HG02678 (cell line): Measurements from ENCODE around the gene PDE9A.

Experiments
- ATAC-seq: cut with Tn5 transposase; IDR thresholded peaks from one replicate; pipeline ENCODE4 v1.9.1; 2021; ENCODE audit warnings: mild to moderate bottlenecking, moderate library complexity; ENCODE audit not compliant: unreplicated experiment

Gene PDE9A

GRCh38 chr21:42767561-42767835 lies 114.1 kb downstream of the PDE9A start:
- no peak for ATAC-seq

GRCh38 chr21:42768324-42769121 lies 115.1 kb downstream of the PDE9A start:
- ATAC-seq: no peak

GRCh38 chr21:42769183-42769819 lies 115.9 kb downstream of the PDE9A start:
- no peak for ATAC-seq

- no peak for ATAC-seq
Observed at GRCh38 chr21:42769820-42770716, 116.6 kb downstream of the PDE9A start.

- no peak for ATAC-seq
Observed at GRCh38 chr21:42770717-42771502, 117.5 kb downstream of the PDE9A start.

- no peak for ATAC-seq
Observed at GRCh38 chr21:42771503-42771805, 118.0 kb downstream of the PDE9A start.

- no peak for ATAC-seq
Observed at GRCh38 chr21:42775123-42775522, 121.7 kb downstream of the PDE9A start.

GRCh38 chr21:42775891-42776290 lies 122.5 kb downstream of the PDE9A start:
- ATAC-seq: no peak

GRCh38 chr21:42777064-42777756 lies 123.8 kb downstream of the PDE9A start:
- no peak for ATAC-seq

- ATAC-seq: no peak
Observed at GRCh38 chr21:42777757-42778344, 124.4 kb downstream of the PDE9A start.

- no peak for ATAC-seq
Observed at GRCh38 chr21:42779431-42779861, 126.0 kb downstream of the PDE9A start.

- ATAC-seq: no peak
Observed at GRCh38 chr21:42780617-42781016, 127.2 kb downstream of the PDE9A start.

GRCh38 chr21:42781150-42781970 lies 127.9 kb downstream of the PDE9A start:
- ATAC-seq: no peak

- ATAC-seq: no peak
Observed at GRCh38 chr21:42781971-42782722, 128.7 kb downstream of the PDE9A start.

- ATAC-seq: no peak
Observed at GRCh38 chr21:42782723-42783242, 129.4 kb downstream of the PDE9A start.

GRCh38 chr21:42784276-42784675 lies 130.9 kb downstream of the PDE9A start:
- ATAC-seq: no peak

GRCh38 chr21:42784896-42785451 lies 131.6 kb downstream of the PDE9A start:
- ATAC-seq: no peak
